ENCODE results near the gene WDR48. TPM values are rescaled to one million over a fixed set of nuclear protein-coding genes. Genes with fewer than 3 reads are reported as not detected.

Gene WDR48
- total RNA-seq: 47.7 and 48.9 TPM in 2 replicates

DNA sequence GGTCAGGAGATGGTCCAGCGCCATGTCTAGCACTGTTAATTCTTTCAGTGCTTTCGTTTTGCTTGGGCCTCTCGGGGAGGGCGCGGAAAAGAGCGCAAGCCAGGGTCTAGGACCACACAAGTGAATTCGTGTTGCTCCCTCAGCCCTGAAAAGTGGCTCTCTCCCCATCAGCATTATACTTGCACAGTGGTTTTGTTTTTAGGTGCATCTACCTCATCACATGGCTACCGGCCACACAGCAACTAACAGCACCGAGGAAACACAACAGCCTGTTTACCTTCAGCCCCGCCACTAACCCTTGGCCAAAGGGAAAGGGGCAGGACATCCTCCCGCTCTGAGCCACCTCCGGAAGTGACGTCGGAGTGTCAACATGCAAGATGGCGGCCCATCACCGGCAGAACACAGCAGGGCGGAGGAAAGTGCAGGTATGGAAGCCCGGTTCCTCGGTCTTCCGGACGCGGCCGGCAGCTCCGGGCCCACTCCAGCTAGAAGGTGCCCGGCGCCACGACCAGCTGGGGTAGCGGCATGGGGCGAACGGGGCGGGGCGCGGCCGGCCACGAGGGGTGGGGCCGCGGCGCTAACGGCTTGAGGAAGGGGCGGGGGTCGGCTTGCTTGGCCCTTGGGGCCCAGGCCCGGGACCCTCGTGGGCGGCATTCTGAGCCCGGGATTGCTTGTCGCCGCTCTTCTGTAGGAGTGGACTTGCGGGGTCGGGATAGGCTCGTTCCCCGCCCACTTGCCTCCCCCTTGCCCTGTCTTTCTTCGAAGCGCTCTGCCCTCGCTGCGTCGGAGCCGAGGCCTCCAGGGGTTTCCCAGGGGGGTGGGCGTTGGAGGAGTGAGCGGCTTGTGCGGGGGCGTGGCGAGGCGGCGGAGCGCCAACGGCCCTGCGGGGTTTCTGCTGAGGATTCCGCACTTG lies at the start of gene WDR48, which contains the start of gene SCN11A:
TSS of gene WDR48 (plus strand) at position 368 of the 913 bp plus-strand sequence. CDS start at position 378, 10 bp downstream.
TSS of gene SCN11A (minus strand) at position 296 of the 913 bp plus-strand sequence. CDS start 101,582 bp downstream, outside the sequence.
- Mint-ChIP-seq H3K4me1 (peaks cover 39% of the 10 kb centered on the region), H3K9me3 (no peaks in the 10 kb centered on the region), H3K27ac (peak within 1 kb of the TSS; percentile 98), H3K36me3 (ENCODE audit: low read depth) (peaks cover 10% of the 10 kb centered on the region), H3K27me3 (no peaks in the 10 kb centered on the region), H3K4me3 (peak within 1 kb of the TSS; percentile 97)
- peak; percentile 94 for ATAC-seq (ENCODE audit: low read depth)
- intact Hi-C loops (cut with micrococcal nuclease): loop anchor here (1.0 to 10.0 kb wide), 8 partner anchors 13 to 1403 kb away; partner anchors contain the start of genes ACAA1, DLEC1, RPL14 and RPSA
- CTCF ChIA-PET: no interaction called here
- TF ChIP-seq, protein P1, sequence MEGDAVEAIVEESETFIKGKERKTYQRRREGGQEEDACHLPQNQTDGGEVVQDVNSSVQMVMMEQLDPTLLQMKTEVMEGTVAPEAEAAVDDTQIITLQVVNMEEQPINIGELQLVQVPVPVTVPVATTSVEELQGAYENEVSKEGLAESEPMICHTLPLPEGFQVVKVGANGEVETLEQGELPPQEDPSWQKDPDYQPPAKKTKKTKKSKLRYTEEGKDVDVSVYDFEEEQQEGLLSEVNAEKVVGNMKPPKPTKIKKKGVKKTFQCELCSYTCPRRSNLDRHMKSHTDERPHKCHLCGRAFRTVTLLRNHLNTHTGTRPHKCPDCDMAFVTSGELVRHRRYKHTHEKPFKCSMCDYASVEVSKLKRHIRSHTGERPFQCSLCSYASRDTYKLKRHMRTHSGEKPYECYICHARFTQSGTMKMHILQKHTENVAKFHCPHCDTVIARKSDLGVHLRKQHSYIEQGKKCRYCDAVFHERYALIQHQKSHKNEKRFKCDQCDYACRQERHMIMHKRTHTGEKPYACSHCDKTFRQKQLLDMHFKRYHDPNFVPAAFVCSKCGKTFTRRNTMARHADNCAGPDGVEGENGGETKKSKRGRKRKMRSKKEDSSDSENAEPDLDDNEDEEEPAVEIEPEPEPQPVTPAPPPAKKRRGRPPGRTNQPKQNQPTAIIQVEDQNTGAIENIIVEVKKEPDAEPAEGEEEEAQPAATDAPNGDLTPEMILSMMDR (IDR thresholded peaks at IDR 0.05): no peak
- POLR2A ChIA-PET: interaction anchor here (0.6 to 0.7 kb wide), 3 partner anchors 108 to 886 kb away, joined by 3 read pairs; partner anchors contain the start of gene OXSR1
- DNase-seq: peak; percentile 80

- Mint-ChIP-seq H3K27me3 (peaks cover 8% of the 10 kb centered on the region), H3K9me3 (no peaks in the 10 kb centered on the region), H3K27ac (no peak overlapping the region), H3K36me3 (ENCODE audit: low read depth) (no peaks in the 10 kb centered on the region), H3K4me1 (no peaks in the 10 kb centered on the region), H3K4me3 (no peak overlapping the region)
- CTCF ChIA-PET: no interaction called here
- intact Hi-C loops (cut with micrococcal nuclease): no loop called here
- DNase-seq: no peak
- POLR2A ChIA-PET: no interaction called here
- no peak for ATAC-seq (ENCODE audit: low read depth)
- TF ChIP-seq, protein P1 (IDR thresholded peaks at IDR 0.05): no peak
Measured at GRCh38 chr3:39005295-39005694, 46.5 kb upstream of the WDR48 start.

- no peak for ATAC-seq (ENCODE audit: low read depth)
- intact Hi-C loops (cut with micrococcal nuclease): no loop called here
- no peak for DNase-seq
- TF ChIP-seq, protein P1 (IDR thresholded peaks at IDR 0.05): no peak
- H3K27me3 Mint-ChIP-seq: peaks cover 6% of the 10 kb centered on the region
- H3K27ac Mint-ChIP-seq: no peak overlapping the region
- ChIA-PET POLR2A (no interaction called here), CTCF (no interaction called here)
- no peaks in the 10 kb centered on the region for H3K9me3 Mint-ChIP-seq
- no peaks in the 10 kb centered on the region for H3K4me1 Mint-ChIP-seq
- no peaks in the 10 kb centered on the region for H3K36me3 Mint-ChIP-seq (ENCODE audit: low read depth)
- H3K4me3 Mint-ChIP-seq: no peak overlapping the region
Measured at GRCh38 chr3:39011191-39011736, 40.6 kb upstream of the WDR48 start.

DNA sequence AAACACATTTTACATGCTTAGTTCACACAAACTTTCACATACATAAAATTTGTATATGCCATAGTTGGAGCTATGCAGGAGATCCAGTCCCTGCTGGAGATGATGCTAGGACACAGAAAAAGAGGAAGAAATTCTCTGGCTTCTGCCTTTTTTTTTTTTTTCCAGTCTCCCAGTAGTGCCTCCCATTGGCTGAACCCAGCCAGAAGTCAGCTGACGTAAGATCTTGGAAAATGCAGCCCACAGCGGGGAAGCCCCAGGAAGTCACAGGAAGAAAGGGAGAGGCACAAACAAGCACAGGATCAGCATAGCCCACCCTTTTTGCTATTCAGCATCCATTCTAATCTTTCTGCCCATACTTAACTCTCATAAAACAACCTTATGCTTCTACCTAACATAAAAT lies 38.5 kb upstream of the WDR48 start:
- DNase-seq: no peak
- ATAC-seq (ENCODE audit: low read depth): no peak
- no peaks in the 10 kb centered on the region for H3K4me1 Mint-ChIP-seq
- no peak overlapping the region for H3K4me3 Mint-ChIP-seq
- no peaks in the 10 kb centered on the region for H3K9me3 Mint-ChIP-seq
- TF ChIP-seq, protein P1 (IDR thresholded peaks at IDR 0.05): no peak
- intact Hi-C loops (cut with micrococcal nuclease): no loop called here
- CTCF ChIA-PET: no interaction called here
- POLR2A ChIA-PET: no interaction called here
- no peak overlapping the region for H3K27ac Mint-ChIP-seq
- H3K36me3 Mint-ChIP-seq (ENCODE audit: low read depth): no peaks in the 10 kb centered on the region
- H3K27me3 Mint-ChIP-seq: peaks cover 10% of the 10 kb centered on the region

DNA sequence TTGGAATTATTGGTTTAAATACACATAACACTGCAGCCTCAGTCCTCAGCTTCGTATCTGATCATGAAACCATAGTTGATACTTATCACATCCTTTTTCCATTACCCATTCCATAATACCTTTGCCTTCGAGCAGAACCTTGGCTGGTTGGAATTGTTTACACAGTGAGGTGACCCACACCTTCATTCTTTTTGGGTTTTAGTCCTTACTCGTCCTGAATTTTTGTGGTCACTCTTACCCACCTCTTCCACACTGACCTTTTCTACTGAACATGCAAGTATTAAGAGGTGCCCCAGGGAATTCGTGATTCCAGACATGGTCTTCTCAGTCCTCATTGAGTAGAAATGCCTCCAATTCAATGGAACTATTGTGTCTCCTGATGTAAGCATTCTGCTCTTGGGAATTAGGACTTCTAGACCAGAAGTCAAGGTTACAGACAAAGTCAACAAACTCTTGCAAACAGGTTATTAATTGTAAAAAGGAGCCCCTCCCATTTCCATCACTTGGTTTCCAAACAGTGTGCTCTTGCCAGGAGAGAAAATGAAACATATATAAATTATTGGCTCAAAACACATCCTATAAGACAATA lies 37.8 kb upstream of the WDR48 start:
- H3K27ac Mint-ChIP-seq: no peak overlapping the region
- DNase-seq (no peak), ATAC-seq (ENCODE audit: low read depth) (no peak)
- CTCF ChIA-PET: no interaction called here
- POLR2A ChIA-PET: no interaction called here
- no peaks in the 10 kb centered on the region for H3K9me3 Mint-ChIP-seq
- intact Hi-C loops (cut with micrococcal nuclease): no loop called here
- TF ChIP-seq, protein P1 (IDR thresholded peaks at IDR 0.05): no peak
- H3K4me1 Mint-ChIP-seq: no peaks in the 10 kb centered on the region
- H3K36me3 Mint-ChIP-seq (ENCODE audit: low read depth): no peaks in the 10 kb centered on the region
- H3K4me3 Mint-ChIP-seq: no peak overlapping the region
- H3K27me3 Mint-ChIP-seq: peaks cover 10% of the 10 kb centered on the region
